Astrocyte of the spinal cord (primary cell): ENCODE data around the gene A3GALT2.

ENCODE experiments used
- DNase-seq: peaks from one replicate; pipeline ENCODE4 v3.0.0; 2011; ENCODE audit warnings: low read depth, low spot score
- H3K4me3 ChIP-seq: 2 replicates; pipeline ENCODE4 v1.5.1; 2011; ENCODE audit warnings: low read depth, mild to moderate bottlenecking, low read length, moderate library complexity
- CTCF ChIP-seq: IDR thresholded peaks from 2 replicates; pipeline ENCODE4 v1.5.1; 2012; ENCODE audit warnings: low read depth, mild to moderate bottlenecking, low read length, inconsistent platforms
- in situ Hi-C: cut with HindIII; loops from 2 replicates; pipeline ENCODE4 v1.10.0; 2017; ENCODE audit warnings: low sequenced_read_pairs

A3GALT2 gene

GRCh38 chr1:33275195-33275594 is 45.7 kb downstream of the A3GALT2 start:
- DNase-seq = no peak
- TF ChIP-seq CTCF = no peak
- H3K4me3 ChIP-seq = no peak overlapping the region
- in situ Hi-C loops = no loop called here

GRCh38 chr1:33274446-33274845 is 46.5 kb downstream of the A3GALT2 start:
- no peak for DNase-seq
- H3K4me3 ChIP-seq = no peak overlapping the region
- in situ Hi-C loops = no loop called here
- no peak for TF ChIP-seq CTCF

GRCh38 chr1:33273961-33274371 is 46.9 kb downstream of the A3GALT2 start:
- no peak overlapping the region for H3K4me3 ChIP-seq
- no peak for DNase-seq
- in situ Hi-C loops = no loop called here
- no peak for TF ChIP-seq CTCF

- no peak overlapping the region for H3K4me3 ChIP-seq
- TF ChIP-seq CTCF = no peak
- in situ Hi-C loops = no loop called here
- DNase-seq = no peak
These were observed 47.5 kb downstream of the A3GALT2 start for GRCh38 chr1:33273406-33273805.

GRCh38 chr1:33272930-33273329 is 48.0 kb downstream of the A3GALT2 start:
- in situ Hi-C loops = no loop called here
- DNase-seq = no peak
- no peak overlapping the region for H3K4me3 ChIP-seq
- TF ChIP-seq CTCF = no peak

- H3K4me3 ChIP-seq = no peak overlapping the region
- no peak for DNase-seq
- in situ Hi-C loops = no loop called here
- TF ChIP-seq CTCF = no peak
These were observed 48.4 kb downstream of the A3GALT2 start for GRCh38 chr1:33272509-33272908.
